IMR-90 (cell line): Measurements from ENCODE around the gene CNTRL. TPM values are rescaled to one million over a fixed set of nuclear protein-coding genes. Genes with fewer than 3 reads are reported as not detected.

Source experiments
- ATAC-seq: fragments of 200-7000 bp; cut with Tn5 transposase; 2 replicates; pipeline ENCODE4 v1.9.1; 2020; ENCODE audit warnings: low read depth, mild to moderate bottlenecking, moderate library complexity
- BruUV-seq: library from RNA; stranded (reverse); fragments of 400-500 nt; replicated peaks from 2 replicates; lab custom pipeline; 2021; lab: Mats Ljungman, UMichigan
- CTCF ChIA-PET: fragments of 300-600 bp; formaldehyde crosslinking; extraction: SDS; loops from one replicate; lab custom pipeline; 2021; ENCODE audit warnings: antibody characterized with exemption; lab: Yijun Ruan, JAX
- POLR2A ChIA-PET: fragments of 300-600 bp; sonication (Branson Sonifier 250); formaldehyde crosslinking; loops from one replicate; lab custom pipeline; 2022; ENCODE audit warnings: antibody characterized with exemption; ENCODE audit not compliant: unreplicated experiment; lab: Charles Lee
- DNase-seq: peaks from one replicate; pipeline ENCODE4 v3.0.0; 2013
- H2AFZ ChIP-seq: replicated peaks from 2 replicates; pipeline ENCODE3; 2013; ENCODE audit warnings: low read length, mild to moderate bottlenecking; ENCODE audit not compliant: poor library complexity
- H2AK5ac ChIP-seq: 2 replicates; pipeline ENCODE4 v1.6.1; 2013; ENCODE audit warnings: low read depth, low read length, inconsistent platforms
- H2AK9ac ChIP-seq: replicated peaks from 2 replicates; pipeline ENCODE3; 2013; ENCODE audit warnings: mild to moderate bottlenecking, low read depth, low read length, moderate library complexity; ENCODE audit not compliant: poor library complexity
- H2BK120ac ChIP-seq: 2 replicates; pipeline ENCODE4 v1.6.1; 2013; ENCODE audit warnings: low read depth, low read length, inconsistent platforms
- H2BK15ac ChIP-seq: 3 replicates; pipeline ENCODE4 v1.6.1; 2013; ENCODE audit warnings: low read depth, low read length, inconsistent platforms
- H2BK20ac ChIP-seq: 2 replicates; pipeline ENCODE4 v1.6.1; 2013; ENCODE audit warnings: low read depth, mild to moderate bottlenecking, inconsistent platforms, low read length, moderate library complexity
- H2BK5ac ChIP-seq: 2 replicates; pipeline ENCODE4 v1.6.1; 2013; ENCODE audit warnings: mild to moderate bottlenecking, low read depth, low read length, inconsistent platforms; ENCODE audit not compliant: poor library complexity, severe bottlenecking
- H3K14ac ChIP-seq: replicated peaks from 2 replicates; pipeline ENCODE4 v1.6.1; 2013; ENCODE audit warnings: low read depth, low read length, inconsistent platforms
- H3K18ac ChIP-seq: 2 replicates; pipeline ENCODE4 v1.6.1; 2013; ENCODE audit warnings: low read depth, low read length, control low read depth
- H3K23ac ChIP-seq: 2 replicates; pipeline ENCODE4 v1.6.1; 2013; ENCODE audit warnings: low read depth, low read length, inconsistent platforms
- H3K27ac ChIP-seq: 2 replicates; pipeline ENCODE4 v1.5.1; 2013; ENCODE audit warnings: mild to moderate bottlenecking, control low read depth, low read length; ENCODE audit not compliant: insufficient read depth
- H3K27me3 ChIP-seq: 2 replicates; pipeline ENCODE4 v1.6.1; 2013; ENCODE audit warnings: low read length; ENCODE audit not compliant: control insufficient read depth, insufficient read depth
- H3K36me3 ChIP-seq: 2 replicates; pipeline ENCODE4 v1.6.1; 2013; ENCODE audit warnings: low read length, mixed read lengths; ENCODE audit not compliant: control insufficient read depth, insufficient read depth
- H3K4ac ChIP-seq: 2 replicates; pipeline ENCODE4 v1.6.1; 2013; ENCODE audit warnings: low read depth, low read length, inconsistent platforms
- H3K4me1 ChIP-seq: 2 replicates; pipeline ENCODE4 v1.6.1; 2013; ENCODE audit warnings: low read length, mixed read lengths; ENCODE audit not compliant: control insufficient read depth, insufficient read depth
- H3K4me2 ChIP-seq: 2 replicates; pipeline ENCODE4 v1.6.1; 2013; ENCODE audit warnings: low read depth, mild to moderate bottlenecking, control low read depth, low read length, moderate library complexity
- H3K4me3 ChIP-seq: 2 replicates; pipeline ENCODE4 v1.5.1; 2013; ENCODE audit warnings: low read depth, mild to moderate bottlenecking, control low read depth, low read length, moderate library complexity; ENCODE audit not compliant: insufficient read depth
- H3K56ac ChIP-seq: 2 replicates; pipeline ENCODE4 v1.6.1; 2013; ENCODE audit warnings: low read length, inconsistent platforms; ENCODE audit not compliant: insufficient read depth; ENCODE audit errors: extremely low read depth
- H3K79me1 ChIP-seq, 2 experiments: 2 replicates each; pipeline ENCODE4 v1.6.1; 2013; ENCODE audit warnings: low read length in 2 of 2, inconsistent platforms in 1 of 2, low read depth in 1 of 2
- H3K9ac ChIP-seq: 2 replicates; pipeline ENCODE4 v1.6.1; 2013; ENCODE audit warnings: low read depth, low read length, control low read depth
- H3K9me1 ChIP-seq: 2 replicates; pipeline ENCODE4 v1.6.1; 2013; ENCODE audit warnings: low read length, inconsistent platforms; ENCODE audit not compliant: insufficient read depth
- H3K9me3 ChIP-seq: 2 replicates; pipeline ENCODE4 v1.6.1; 2013; ENCODE audit warnings: low read length; ENCODE audit not compliant: control insufficient read depth, insufficient read depth
- H4K20me1 ChIP-seq: 2 replicates; pipeline ENCODE4 v1.6.1; 2013; ENCODE audit warnings: low read length, inconsistent platforms; ENCODE audit not compliant: insufficient read depth
- H4K5ac ChIP-seq: 2 replicates; pipeline ENCODE4 v1.6.1; 2013; ENCODE audit warnings: mild to moderate bottlenecking, low read depth, low read length, control low read depth
- H4K8ac ChIP-seq, 2 experiments: 2 replicates each; pipeline ENCODE4 v1.6.1; 2013; ENCODE audit warnings: low read depth in 2 of 2, low read length in 2 of 2, control low read depth in 1 of 2, inconsistent platforms in 1 of 2
- H4K91ac ChIP-seq: 2 replicates; pipeline ENCODE4 v1.6.1; 2013; ENCODE audit warnings: low read depth, low read length, inconsistent platforms; ENCODE audit not compliant: insufficient read depth
- BHLHE40 ChIP-seq: fragments of 150-350 bp; IDR thresholded peaks from 2 replicates; pipeline ENCODE4 v1.6.1; 2016; ENCODE audit warnings: mild to moderate bottlenecking, low read depth, low read length
- CEBPB ChIP-seq: IDR thresholded peaks from 2 replicates; pipeline ENCODE4 v1.6.1; 2012; ENCODE audit warnings: low read depth, low read length, improper control_type of control experiment
- CHD1 ChIP-seq: IDR thresholded peaks from 2 replicates; pipeline ENCODE4 v1.6.1; 2012; ENCODE audit warnings: low read depth, low read length, improper control_type of control experiment
- ELK1 ChIP-seq: fragments of 150-350 bp; IDR thresholded peaks from 2 replicates; pipeline ENCODE4 v1.6.1; 2016; ENCODE audit warnings: low read depth, mild to moderate bottlenecking, low read length, moderate library complexity, borderline replicate concordance
- FOS ChIP-seq: fragments of 150-350 bp; IDR thresholded peaks from 2 replicates; pipeline ENCODE4 v1.6.1; 2016; ENCODE audit warnings: low read depth, low read length
- MAFK ChIP-seq: IDR thresholded peaks from 2 replicates; pipeline ENCODE4 v1.6.1; 2012; ENCODE audit warnings: low read depth, low read length, improper control_type of control experiment
- MAZ ChIP-seq: IDR thresholded peaks from 2 replicates; pipeline ENCODE4 v1.6.1; 2012; ENCODE audit warnings: low read depth, mild to moderate bottlenecking, low read length, improper control_type of control experiment, moderate library complexity, borderline replicate concordance
- MXI1 ChIP-seq: IDR thresholded peaks from 2 replicates; pipeline ENCODE4 v1.6.1; 2012; ENCODE audit warnings: low read depth, mild to moderate bottlenecking, low read length, moderate library complexity, borderline replicate concordance
- NFE2L2 ChIP-seq: fragments of 150-350 bp; IDR thresholded peaks from 2 replicates; pipeline ENCODE4 v1.6.1; 2016; ENCODE audit warnings: low read depth, mild to moderate bottlenecking, low read length
- POLR2A ChIP-seq: IDR thresholded peaks from 2 replicates; pipeline ENCODE4 v1.6.1; 2012; ENCODE audit warnings: mild to moderate bottlenecking, low read depth, low read length
- RAD21 ChIP-seq: IDR thresholded peaks from 2 replicates; pipeline ENCODE4 v1.6.1; 2012; ENCODE audit warnings: low read length, improper control_type of control experiment
- RCOR1 ChIP-seq: IDR thresholded peaks from 2 replicates; pipeline ENCODE4 v1.6.1; 2012; ENCODE audit warnings: mild to moderate bottlenecking, low read length, improper control_type of control experiment; ENCODE audit not compliant: insufficient replicate concordance
- RFX5 ChIP-seq: IDR thresholded peaks from 2 replicates; pipeline ENCODE4 v1.8.0; 2012; ENCODE audit warnings: low read depth, mild to moderate bottlenecking, low read length, moderate library complexity
- SMC3 ChIP-seq: fragments of 150-350 bp; IDR thresholded peaks from 2 replicates; pipeline ENCODE4 v1.6.1; 2016; ENCODE audit warnings: low read depth, mild to moderate bottlenecking, antibody characterized with exemption, low read length, moderate library complexity
- WGBS, 2 experiments: methylation state at CpG; one replicate each; pipeline versions ENCODE4 v1.1.5 to v1.1.7; 2013; ENCODE audit warnings: missing lambda C conversion rate in 2 of 2; ENCODE audit not compliant: insufficient read length in 1 of 2; ENCODE audit errors: extremely low coverage in 2 of 2; 5-methylcytosine and 5-hydroxymethylcytosine counted together
- dilution Hi-C: fragments of 300-500 bp; cut with HindIII; formaldehyde crosslinking; loops from one replicate; pipeline ENCODE4 v1.14.3; 2018; ENCODE audit warnings: low sequenced_read_pairs; ENCODE audit not compliant: unreplicated experiment
- in situ Hi-C: fragments of 300-500 bp; cut with MboI; formaldehyde crosslinking; loops from 3 replicates; pipeline ENCODE4 v1.14.3; 2019; ENCODE audit warnings: low sequenced_read_pairs, inconsistent platforms, mixed read lengths
- intact Hi-C: fragments of 100-400 bp; cut with micrococcal nuclease; formaldehyde crosslinking; loops from 2 replicates; pipeline ENCODE4 v1.10.0; 2022
- polyA plus RNA-seq, 3 experiments: library from polyadenylated mRNA; depleted of rRNA; stranded (reverse); fragments of >200 nt; gene quantifications; 2 replicates each; pipeline ENCODE4 v1.2.3, GENCODE V29; 2012; ENCODE audit warnings: low replicate concordance in 1 of 3
- total RNA-seq: library from RNA; depleted of rRNA; stranded (reverse); fragments of >200 nt; gene quantifications from 2 replicates; pipeline ENCODE4 v1.2.3, GENCODE V29; 2012
- TF ChIP-seq, protein P1 (sequence below): fragments of 150-350 bp; IDR thresholded peaks from 2 replicates; pipeline ENCODE4 v1.6.1; 2017; ENCODE audit warnings: mild to moderate bottlenecking, antibody characterized with exemption, low read length, low read depth
- TF ChIP-seq, protein P2 (sequence below): conservative IDR thresholded peaks from 2 replicates; pipeline ENCODE4 v1.5.1; 2012; ENCODE audit warnings: mild to moderate bottlenecking, low read depth, low read length, improper control_type of control experiment

Gene CNTRL
- total and polyA plus RNA-seq, 2 of the 4 experiments (the other 2 are of a cell fraction): 4.5 to 7.3 TPM

GRCh38 chr9:121192518-121192917 is 117.8 kb downstream of the CNTRL start:
- peaks cover 4% of the 10 kb centered on the region for H3K4me1 ChIP-seq

More at GRCh38 chr9:121192518-121192917, 117.8 kb downstream of the CNTRL start:
- H3K4ac ChIP-seq: no peak overlapping the region
- no peak overlapping the region for H3K23ac ChIP-seq
- DNase-seq: no peak
- intact Hi-C loops (no loop called here), dilution Hi-C loops (no loop called here), in situ Hi-C loops (no loop called here)
- ChIA-PET POLR2A (interaction anchor here (0.7 kb wide), 1 partner anchor 206 kb away, joined by 4 read pairs; no protein-coding TSS in a partner anchor), CTCF (no interaction called here)
- peaks cover 0 to 51% of the 10 kb centered on the region in 2 experiments; a peak in 2 of 4 replicates for H3K79me1 ChIP-seq
- peaks cover 93% of the 10 kb centered on the region for H4K20me1 ChIP-seq
- 0 out of 2 replicates have a peak overlapping the region, but pooled peaks have one; percentile 2 for H3K14ac ChIP-seq
- no peak overlapping the region for H3K9ac ChIP-seq
- WGBS, 2 experiments: no CpG with 5 or more reads among the region's 1 CpG
- no peak overlapping the region for H2BK15ac ChIP-seq
- peaks cover 6% of the 10 kb centered on the region for H3K9me1 ChIP-seq
- H4K91ac ChIP-seq: no peak overlapping the region
- no peak for TF ChIP-seq ELK1
- no peak for TF ChIP-seq MAFK
- TF ChIP-seq, protein P1, sequence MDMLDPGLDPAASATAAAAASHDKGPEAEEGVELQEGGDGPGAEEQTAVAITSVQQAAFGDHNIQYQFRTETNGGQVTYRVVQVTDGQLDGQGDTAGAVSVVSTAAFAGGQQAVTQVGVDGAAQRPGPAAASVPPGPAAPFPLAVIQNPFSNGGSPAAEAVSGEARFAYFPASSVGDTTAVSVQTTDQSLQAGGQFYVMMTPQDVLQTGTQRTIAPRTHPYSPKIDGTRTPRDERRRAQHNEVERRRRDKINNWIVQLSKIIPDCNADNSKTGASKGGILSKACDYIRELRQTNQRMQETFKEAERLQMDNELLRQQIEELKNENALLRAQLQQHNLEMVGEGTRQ: no peak
- no peak for TF ChIP-seq CHD1
- no peak for TF ChIP-seq MAZ
- TF ChIP-seq, protein P2, sequence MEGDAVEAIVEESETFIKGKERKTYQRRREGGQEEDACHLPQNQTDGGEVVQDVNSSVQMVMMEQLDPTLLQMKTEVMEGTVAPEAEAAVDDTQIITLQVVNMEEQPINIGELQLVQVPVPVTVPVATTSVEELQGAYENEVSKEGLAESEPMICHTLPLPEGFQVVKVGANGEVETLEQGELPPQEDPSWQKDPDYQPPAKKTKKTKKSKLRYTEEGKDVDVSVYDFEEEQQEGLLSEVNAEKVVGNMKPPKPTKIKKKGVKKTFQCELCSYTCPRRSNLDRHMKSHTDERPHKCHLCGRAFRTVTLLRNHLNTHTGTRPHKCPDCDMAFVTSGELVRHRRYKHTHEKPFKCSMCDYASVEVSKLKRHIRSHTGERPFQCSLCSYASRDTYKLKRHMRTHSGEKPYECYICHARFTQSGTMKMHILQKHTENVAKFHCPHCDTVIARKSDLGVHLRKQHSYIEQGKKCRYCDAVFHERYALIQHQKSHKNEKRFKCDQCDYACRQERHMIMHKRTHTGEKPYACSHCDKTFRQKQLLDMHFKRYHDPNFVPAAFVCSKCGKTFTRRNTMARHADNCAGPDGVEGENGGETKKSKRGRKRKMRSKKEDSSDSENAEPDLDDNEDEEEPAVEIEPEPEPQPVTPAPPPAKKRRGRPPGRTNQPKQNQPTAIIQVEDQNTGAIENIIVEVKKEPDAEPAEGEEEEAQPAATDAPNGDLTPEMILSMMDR: no peak
- TF ChIP-seq RCOR1: no peak
- no peak for TF ChIP-seq NFE2L2
- TF ChIP-seq MXI1: no peak
- TF ChIP-seq SMC3: no peak
- no peak for TF ChIP-seq BHLHE40
- TF ChIP-seq RFX5: no peak
- TF ChIP-seq CEBPB: no peak
- TF ChIP-seq RAD21: no peak
- no peak for TF ChIP-seq POLR2A
- no peak for TF ChIP-seq FOS
- no peak overlapping the region for H2BK20ac ChIP-seq
- H2BK120ac ChIP-seq: no peak overlapping the region
- H2BK5ac ChIP-seq: no peak overlapping the region
- no peak for ATAC-seq
- H3K36me3 ChIP-seq: no peaks in the 10 kb centered on the region
- BruUV-seq: no TSS peak
- no peak overlapping the region for H3K4me2 ChIP-seq
- H4K5ac ChIP-seq: no peak overlapping the region
- H2AK9ac ChIP-seq: no peak overlapping the region
- no peak overlapping the region for H3K4me3 ChIP-seq
- H2AFZ ChIP-seq: no peak overlapping the region
- H3K56ac ChIP-seq: no peak overlapping the region
- H3K27ac ChIP-seq: no peak overlapping the region
- no peaks in the 10 kb centered on the region for H3K9me3 ChIP-seq
- H2AK5ac ChIP-seq: no peak overlapping the region
- H4K8ac ChIP-seq: no peak overlapping the region
- no peak overlapping the region for H3K18ac ChIP-seq
- H3K27me3 ChIP-seq: no peaks in the 10 kb centered on the region
